A549 treated with CORT108297 at 1 μM for 4 hours (cell line): Measurements from ENCODE around the gene DDX17. TPM values are rescaled to one million over a fixed set of nuclear protein-coding genes. Genes with fewer than 3 reads are reported as not detected.

Experiments
- total RNA-seq: library from RNA; stranded (reverse); fragments of 200-300 nt; extraction: Qiagen RNA extraction; gene quantifications from 5 replicates; pipeline ENCODE4 v1.2.3, GENCODE V29; 2022

Gene DDX17
- 87.0 to 97.2 TPM (median 88.3 TPM) in 5 replicates for total RNA-seq

GRCh38 chr22:38506118-38506962, at the start of gene DDX17:
Gene DDX17, minus strand, starts transcription at chr22:38506311.

GRCh38 chr22:38467904-38468442, 38.1 kb downstream of the DDX17 start, which contains the start of gene KDELR3:
Gene KDELR3, plus strand, starts transcription at chr22:38468096. Its CDS starts 138 bp downstream, at chr22:38468234.

GRCh38 chr22:38455076-38455529, 51.0 kb downstream of the DDX17 start, which contains the start of gene KCNJ4:
Gene KCNJ4, minus strand, starts transcription at chr22:38455199. Its CDS starts 27,067 bp downstream, at chr22:38428132.

Other genes with a start within 250 kb of the DDX17 start
- 37.3 to 50.2 TPM (median 46.4 TPM) in 5 replicates for gene TMEM184B, start 233.3 kb downstream of the DDX17 start, total RNA-seq
- gene CSNK1E, start 188.9 kb downstream of the DDX17 start, total RNA-seq, result 86.0 to 106 TPM (median 103 TPM) in 5 replicates
- gene KCNJ4, start 51.1 kb downstream of the DDX17 start, total RNA-seq, result 0.06 to 0.22 TPM (median 0.13 TPM) in 5 replicates
- gene KDELR3, start 38.2 kb downstream of the DDX17 start, total RNA-seq, result 16.8 to 22.5 TPM (median 20.2 TPM) in 5 replicates
- gene DMC1, start 63.9 kb upstream of the DDX17 start, total RNA-seq, result 2.6 to 5.5 TPM (median 5.0 TPM) in 5 replicates
- 0.46 to 1.1 TPM (median 0.80 TPM) in 5 replicates for gene FAM227A, start 150.1 kb upstream of the DDX17 start, total RNA-seq
- 15.0 to 17.1 TPM (median 16.1 TPM) in 5 replicates for gene CBY1, start 150.3 kb upstream of the DDX17 start, total RNA-seq
- 62.6 to 81.3 TPM (median 70.0 TPM) in 5 replicates for gene TOMM22, start 175.6 kb upstream of the DDX17 start, total RNA-seq
- gene JOSD1, start 194.6 kb upstream of the DDX17 start, total RNA-seq, result 25.9 to 30.6 TPM (median 28.1 TPM) in 5 replicates
- gene GTPBP1, start 199.6 kb upstream of the DDX17 start, total RNA-seq, result 7.0 to 10.8 TPM (median 10.7 TPM) in 5 replicates
- 23.8 to 38.4 TPM (median 36.7 TPM) in 5 replicates for gene SUN2, start 249.7 kb upstream of the DDX17 start, total RNA-seq